CD4-positive, alpha-beta T cell treated with Interferon gamma for 1 hour (primary cell): ENCODE data around the gene DUS2.
"Not testable (repeated sequence)": the region's sequence is repeated elsewhere in the genome, so short reads cannot be mapped to it uniquely, and the experiment has no call there.

Experiments
- DNase-seq: peaks from one replicate; pipeline ENCODE4 v3.0.0-alpha.2; 2020

The DUS2 gene

DNA sequence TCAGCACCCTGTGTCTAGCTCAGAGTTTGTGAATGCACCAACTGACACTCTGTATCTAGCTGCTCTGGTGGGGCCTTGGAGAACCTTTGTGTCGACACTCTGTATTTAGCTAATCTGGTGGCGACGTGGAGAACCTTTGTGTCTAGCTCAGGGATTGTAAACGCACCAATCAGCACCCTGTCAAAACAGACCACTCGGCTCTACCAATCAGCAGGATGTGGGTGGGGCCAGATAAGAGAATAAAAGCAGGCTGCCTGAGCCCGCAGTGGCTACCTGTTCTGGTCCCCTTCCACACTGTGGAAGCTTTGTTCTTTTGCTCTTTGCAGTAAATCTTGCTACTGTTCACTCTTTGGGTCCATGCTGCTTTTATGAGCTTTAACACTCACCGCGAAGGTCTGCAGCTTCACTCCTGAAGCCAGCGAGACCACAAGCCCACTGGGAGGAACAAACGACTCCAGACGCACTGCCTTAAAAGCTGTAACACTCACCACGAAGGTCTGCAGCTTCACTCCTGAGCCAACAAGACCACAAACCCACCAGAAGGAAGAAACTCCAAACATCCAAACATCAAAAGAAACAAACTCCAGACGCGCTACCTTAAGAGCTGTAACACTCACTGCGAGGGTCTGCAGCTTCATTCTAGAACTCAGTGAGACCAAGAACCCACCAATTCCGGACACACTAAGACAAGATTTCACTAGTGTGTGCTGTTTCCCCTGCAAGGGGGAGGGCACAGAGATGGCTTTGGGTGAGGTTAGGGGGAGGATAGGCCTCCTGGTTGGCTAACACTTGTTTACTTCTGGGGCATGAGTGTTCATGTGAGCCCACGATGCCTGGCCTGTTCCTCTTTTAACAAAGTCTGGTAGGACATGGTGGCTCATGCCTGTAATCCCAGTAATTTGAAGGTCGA, 24.1 kb upstream of the DUS2 start, which contains the start of gene DPEP2:
Gene DPEP2, minus strand, starts transcription at position 706 of the 910 bp plus-strand sequence. CDS start 6,272 bp downstream, outside the sequence.
- peak; percentile 70 for DNase-seq

DNA sequence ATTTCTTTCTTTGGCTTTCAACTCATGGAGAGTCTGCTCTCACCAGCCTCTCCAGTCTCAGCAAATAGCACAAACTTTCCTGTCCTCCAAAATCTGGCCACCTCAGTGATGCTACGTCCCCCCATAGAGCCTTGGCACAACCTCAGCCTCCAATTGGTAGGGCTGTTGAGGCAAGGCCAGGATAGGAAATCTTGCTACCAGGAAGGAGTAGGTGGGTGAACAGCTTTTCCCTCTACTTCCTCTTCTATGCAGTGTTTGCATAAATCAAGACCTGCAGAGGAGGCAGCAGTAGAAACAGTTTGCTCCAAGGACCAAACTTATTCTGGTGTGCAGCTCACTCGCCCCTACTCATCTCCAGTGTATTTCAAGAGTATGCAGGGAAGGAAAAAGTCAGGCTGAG, 23.1 kb upstream of the DUS2 start:
- no peak for DNase-seq

DNA sequence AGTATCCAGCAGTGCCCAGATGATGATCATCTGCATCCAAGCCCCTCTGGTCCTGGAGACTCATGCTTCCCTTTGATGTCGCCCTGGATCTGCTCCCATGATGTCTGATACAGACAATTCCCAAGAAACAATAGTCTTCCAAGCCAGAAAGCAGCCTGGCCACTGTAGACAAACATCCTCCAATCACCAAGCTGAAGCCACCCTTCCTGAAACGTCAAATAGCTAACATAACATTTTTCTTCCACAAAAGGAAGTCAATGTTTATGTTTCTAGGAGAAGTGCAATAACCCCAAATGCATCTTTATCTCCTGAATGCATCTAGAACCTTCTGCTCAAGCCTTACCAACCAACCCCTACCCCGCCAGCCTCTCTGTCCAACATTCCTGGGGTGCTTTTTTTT, 22.6 kb upstream of the DUS2 start:
- DNase-seq: no peak

DNA sequence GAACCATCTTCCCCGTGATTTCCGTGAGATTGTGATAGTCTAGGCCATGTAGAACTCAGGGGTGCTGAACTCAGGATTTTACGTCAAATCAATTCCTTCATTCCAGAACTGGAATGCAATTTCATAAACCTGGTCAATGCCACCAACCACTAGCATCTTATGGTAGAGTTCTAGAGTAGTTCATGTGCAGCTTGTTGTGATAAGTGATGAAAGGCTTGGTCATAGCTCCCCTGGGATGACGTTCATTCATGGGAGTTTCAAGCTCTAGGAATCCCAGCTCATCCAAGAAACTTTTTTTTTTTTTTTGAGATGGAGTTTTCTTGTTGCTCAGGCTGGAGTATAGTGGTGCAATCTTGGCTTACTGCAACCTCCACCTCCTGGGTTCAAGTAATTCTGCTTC, 20.1 kb upstream of the DUS2 start:
- DNase-seq: no peak

DNA sequence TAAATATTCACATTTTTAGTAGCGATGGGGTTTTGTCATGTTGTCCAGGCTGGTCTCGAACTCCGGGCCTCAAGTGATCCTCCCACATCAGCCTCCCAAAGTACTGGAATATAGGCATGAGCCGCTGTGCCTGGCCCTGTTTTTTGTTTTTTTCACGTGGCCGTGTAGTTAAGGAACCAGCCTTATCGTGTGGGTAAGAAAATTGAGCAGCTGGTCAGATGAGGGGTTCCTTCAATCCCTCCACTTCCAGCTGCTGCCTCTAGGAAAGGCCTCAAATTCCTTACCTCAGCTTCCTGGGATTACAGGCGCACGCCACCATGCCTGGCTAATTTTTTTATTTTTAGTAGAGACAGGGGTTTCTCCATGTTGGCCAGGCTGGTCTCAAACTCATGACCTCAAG, 17.9 kb upstream of the DUS2 start:
- DNase-seq: no peak

DNA sequence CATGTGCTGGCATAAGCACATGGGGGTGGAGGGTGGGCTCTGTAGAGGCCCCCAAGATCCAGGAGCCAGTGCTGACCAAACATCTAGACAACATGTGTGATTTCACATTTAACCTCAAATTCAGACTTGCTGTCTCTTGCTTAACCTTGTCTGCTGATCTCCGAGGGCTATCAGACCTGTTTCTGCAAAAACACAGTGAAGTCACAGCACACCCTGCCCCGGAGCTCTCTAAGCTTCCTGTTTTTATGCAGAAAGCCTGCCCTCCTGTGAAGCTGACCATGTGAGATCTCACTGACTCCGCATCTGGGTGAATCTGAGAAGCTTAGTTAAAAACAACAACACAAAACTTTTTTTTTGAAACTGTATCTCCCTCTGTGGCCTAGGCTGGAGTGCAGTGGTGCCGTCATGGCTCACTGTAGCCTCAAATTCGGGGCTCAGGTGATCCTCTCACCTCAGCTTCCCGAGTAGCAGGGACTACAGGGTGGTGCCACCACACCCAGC, 17.2 kb upstream of the DUS2 start:
- DNase-seq: peak; percentile 76

DNA sequence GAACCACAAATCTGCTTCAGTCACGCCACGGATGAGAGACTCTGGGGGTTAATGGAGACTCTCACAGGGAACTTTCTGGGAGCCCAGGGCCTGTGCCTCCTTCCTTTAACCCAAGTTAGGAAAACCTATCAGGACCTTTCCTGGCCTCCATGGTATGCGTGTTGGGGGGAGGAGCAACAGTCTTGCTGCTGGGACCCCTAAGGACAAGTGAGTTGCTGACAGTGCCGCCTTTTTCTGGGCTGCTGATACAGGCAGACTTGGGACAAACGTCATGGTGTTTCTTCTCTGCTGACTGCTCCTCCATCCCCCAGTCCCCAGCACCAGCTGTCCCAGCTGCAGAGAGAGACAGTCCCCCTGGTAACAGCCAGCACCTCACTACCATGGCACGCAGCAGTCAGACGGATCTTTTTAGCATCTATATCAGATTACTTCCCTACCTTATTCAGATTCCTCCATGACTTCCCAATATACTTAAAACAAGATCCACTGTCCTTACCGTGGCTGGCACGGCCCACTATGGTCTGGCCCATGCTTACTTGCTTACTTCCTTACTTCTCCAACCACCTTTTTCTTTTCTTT, 13.8 kb upstream of the DUS2 start:
- DNase-seq: no peak

DNA sequence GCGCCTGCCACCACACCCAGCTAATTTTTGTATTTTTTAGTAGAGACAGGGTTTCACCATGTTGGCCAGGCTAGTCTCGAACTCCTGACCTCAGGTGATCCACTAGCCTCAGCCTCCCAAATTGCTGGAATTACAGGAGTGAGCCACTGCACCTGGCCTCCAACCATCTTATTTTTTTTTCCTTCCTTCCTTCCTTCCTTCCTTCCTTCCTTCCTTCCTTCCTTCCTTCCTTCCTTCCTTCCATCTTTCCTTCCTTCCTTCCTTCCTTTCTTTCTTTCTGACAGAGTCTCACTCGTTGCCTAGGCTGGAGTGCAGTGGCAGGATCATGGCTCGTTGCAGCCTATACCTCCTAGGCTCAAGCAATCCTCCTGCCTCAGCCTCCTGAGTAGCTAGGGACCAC, 13.2 kb upstream of the DUS2 start:
- not testable (repeated sequence) for DNase-seq

DNA sequence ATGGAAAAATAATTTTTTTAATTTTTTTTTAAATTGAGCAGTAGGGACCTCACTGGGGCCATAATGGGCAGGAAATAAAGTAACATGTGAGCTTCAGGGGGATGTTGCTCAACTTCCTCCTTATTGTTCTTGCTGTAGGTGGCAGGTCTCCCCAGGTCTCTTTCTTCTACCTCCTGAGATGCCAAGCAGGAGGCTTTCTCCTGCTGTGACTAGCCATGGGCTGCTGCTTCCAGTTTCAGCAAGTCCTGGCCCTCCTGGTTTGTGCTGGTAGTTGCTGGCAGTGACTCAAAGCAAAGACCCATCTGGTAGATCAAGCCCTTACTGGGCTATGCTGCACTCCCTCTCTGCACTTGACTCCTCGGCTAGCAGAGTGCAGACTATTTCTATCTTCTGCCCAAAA, 9.6 kb upstream of the DUS2 start:
- no peak for DNase-seq

DNA sequence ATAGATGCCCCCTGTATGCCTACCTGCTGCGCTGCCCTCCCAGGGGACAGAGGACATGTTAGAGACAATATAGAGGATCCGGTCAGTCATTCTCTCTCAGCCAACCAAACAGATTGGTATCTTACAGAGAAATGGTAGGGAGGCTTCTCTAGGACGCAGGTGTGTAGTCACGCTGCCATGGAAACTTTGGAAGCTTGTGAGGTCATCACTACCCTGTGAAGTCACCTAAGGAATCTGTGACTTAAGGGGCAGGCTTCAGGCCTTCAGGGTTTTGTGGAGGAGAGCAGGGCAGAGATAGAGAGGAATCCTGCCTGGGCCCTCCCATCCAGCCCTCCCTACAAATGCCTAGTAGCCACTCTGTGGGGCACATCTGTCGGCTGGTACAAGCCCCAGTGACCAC, 7.4 kb upstream of the DUS2 start, which contains the start of gene DPEP2NB:
Gene DPEP2NB, minus strand, starts transcription at position 231 of the 400 bp plus-strand sequence. Its CDS starts 141 bp downstream, at position 90.
- DNase-seq: no peak

DNA sequence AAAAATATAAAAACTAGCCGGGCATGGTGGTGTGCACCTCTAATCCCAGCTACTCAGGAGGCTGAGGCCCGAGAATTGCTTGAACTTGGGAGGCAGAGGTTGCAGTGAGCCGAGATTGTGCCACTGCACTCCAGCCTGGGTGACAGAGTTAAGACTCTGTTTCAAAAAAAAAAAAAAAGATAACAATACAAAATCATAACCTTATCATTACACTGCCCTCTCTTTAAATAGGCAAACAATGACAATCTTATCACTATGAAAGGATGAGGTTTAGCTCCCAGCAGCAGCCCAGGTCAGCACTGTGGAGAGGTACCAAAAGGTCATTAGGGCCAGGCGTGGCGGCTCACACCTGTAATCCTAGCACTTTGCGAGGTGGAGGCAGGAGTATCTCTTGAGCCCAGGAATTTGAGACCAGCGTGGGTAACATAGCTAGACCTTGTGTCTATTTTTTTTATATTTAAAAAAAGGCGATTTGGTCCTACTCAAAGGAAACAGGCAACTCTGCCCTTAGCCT, 3.9 kb upstream of the DUS2 start:
- no peak for DNase-seq

DNA sequence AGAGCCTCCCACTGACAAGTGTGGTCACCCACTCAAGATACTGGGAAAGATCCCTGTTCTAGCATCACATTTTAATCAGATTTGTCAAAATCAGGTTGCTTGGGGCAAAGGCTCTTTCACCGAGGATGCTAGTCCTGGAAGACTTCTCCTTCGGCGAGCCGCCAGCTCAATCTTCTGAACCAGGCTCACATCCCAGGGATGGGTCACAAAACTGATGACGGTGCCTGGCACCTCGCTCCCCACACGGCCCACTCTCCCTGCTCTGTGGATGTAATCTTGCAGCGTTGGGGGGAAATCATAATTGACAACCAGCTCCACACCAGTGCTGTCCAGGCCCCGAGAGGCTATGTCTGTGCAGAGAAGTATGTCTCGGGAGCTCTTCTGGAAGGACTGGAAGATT, 1.6 kb upstream of the DUS2 start:
- no peak for DNase-seq

DNA sequence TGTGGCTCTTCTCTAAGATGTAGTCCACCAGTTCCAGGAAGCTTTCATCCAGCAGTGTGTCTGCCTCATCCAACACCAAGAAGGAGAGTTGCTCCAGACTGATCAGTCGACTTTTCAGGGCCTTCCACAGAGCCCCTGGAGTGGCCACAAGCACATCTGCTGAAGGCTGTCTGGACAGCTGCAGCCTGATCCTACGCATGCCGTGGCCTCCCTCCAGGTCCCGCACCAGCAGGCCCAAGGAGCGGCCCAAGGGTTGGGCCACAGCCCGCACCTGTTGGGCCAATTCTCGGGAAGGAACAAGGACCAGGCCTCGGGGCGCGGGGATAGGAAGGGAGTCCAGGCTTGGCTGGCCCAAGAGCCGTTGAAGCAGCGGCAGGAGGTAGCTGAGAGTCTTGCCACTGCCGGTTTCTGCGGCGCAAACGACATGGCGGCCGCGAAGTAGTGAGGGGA, 781 bp upstream of the DUS2 start:
- no peak for DNase-seq

DNA sequence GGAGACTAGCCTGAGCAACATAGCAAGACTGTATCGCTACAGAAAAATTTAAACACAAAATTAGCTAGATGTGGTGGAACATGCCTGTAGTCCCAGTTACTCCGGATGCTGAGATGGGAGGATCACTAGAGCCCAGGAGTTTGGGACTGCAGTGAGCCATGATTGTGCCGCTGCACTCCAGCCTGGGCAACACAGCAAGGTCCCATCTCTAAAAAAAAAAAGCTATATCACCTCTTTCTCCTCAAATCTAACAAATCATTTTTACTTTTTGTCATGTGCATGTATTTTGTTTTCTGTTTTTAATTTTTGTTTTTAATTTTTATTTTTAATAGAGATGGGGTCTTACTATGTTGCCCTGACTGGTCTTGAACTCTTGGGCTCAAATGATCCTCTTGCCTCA, 5.9 kb downstream of the DUS2 start:
- DNase-seq: no peak

DNA sequence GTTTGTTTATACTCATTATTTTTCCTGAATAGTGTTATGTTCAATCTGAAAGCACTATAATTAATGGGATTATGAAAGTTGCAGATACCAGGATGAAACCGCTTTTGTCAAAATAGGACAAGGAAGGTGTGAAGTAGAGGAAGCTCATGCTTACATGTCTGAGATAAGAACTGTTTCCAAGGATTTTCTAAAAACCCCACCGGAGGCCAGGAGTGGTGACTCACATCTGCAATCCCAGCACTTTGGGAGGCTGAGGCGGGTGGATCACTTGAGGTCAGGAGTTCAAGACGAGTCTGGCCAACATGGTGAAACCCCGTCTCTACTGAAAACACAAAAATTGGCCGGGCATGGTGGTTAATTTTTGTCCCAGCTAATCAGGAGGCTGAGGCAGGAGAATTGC, 7.0 kb downstream of the DUS2 start:
- not testable (repeated sequence) for DNase-seq

DNA sequence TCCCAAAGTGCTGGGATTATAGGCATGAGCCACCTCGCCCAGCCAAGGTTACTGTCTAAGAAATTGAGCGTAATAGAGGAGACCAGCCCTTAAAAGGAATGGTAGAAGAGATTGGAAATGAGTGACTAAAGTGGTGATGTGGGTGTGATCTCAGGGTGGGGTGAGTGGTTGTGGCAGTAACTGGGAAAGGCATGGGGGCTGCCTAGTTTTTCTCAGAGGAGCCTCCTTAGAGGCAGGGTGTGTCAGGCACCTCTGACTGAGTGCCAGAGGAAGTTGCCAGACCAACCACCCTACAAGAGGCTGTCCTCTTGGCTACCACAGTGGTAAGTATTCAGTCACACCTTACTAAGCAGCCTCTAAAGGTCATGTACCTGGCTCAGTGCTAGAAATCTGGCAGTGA, 8.9 kb downstream of the DUS2 start:
- no peak for DNase-seq

DNA sequence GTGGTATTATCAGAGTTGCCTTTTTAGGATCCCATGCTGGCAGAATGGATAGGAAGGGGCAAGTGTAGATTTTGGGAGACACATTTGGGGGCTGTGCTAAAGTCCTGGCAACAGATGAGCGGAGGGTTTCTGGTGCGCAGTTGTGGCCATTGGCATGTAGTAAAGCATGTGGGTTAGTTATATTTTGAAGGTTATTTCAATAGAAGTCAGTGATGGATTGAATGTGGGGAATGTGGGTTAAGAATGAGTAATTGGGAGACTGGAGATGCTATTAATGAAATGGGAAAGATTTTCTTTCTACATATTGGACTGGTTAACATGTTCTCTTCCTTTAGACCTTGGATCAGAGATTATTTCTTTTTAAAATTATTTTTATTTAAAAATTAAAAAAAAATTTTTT, 10.0 kb downstream of the DUS2 start:
- no peak for DNase-seq

DNA sequence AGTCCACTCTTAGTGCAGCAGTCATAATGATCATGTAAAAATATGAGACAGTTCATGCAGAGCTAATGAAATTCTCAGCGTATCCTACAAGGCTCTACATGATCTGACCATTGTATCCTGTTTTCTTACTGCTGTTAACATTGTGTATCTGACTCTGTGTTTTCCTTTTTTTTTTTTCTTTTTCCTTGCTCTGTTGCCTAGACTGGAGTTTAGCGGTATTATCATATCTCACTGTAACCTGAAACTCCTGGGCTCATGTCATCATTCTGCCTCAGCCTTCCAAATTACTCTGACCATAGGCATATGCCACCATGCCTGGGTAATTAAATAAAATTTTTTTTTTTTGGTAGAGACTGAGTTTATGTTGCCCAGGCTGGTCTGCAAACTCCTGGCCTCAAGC, 12.1 kb downstream of the DUS2 start:
- DNase-seq: no peak

DNA sequence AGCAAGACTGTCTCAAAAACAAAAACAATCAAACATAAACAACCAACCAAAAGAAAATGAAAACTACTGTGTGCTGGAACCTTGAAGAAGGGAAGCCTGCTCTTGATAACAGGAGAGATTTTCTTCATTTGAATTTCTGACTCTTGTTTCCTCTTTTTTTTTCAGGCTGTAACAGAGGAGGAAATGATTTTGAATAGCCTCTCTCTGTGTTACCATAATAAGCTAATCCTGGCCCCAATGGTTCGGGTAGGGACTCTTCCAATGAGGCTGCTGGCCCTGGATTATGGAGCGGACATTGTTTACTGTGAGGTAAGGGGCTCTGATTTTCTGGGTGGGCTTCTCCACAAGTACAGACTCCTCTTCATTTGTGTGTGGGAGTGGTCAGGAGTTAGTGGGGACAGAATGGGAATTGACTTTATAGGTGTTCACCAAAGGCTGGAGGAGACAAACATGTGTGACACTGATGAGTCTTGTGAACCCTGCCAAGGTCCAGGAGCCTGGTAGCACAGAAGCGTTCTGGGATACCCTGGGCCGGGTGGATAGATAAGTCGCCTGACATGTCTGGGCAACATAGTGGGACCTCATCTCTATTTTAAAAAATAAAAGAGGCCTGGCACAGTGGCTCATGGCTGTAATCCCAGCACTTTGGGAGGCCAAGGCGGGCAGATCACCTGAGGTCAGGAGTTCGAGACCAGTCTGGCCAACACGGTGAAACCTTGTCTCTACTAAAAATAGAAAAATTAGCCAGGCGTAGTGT, 14.9 kb downstream of the DUS2 start:
- no peak for DNase-seq

DNA sequence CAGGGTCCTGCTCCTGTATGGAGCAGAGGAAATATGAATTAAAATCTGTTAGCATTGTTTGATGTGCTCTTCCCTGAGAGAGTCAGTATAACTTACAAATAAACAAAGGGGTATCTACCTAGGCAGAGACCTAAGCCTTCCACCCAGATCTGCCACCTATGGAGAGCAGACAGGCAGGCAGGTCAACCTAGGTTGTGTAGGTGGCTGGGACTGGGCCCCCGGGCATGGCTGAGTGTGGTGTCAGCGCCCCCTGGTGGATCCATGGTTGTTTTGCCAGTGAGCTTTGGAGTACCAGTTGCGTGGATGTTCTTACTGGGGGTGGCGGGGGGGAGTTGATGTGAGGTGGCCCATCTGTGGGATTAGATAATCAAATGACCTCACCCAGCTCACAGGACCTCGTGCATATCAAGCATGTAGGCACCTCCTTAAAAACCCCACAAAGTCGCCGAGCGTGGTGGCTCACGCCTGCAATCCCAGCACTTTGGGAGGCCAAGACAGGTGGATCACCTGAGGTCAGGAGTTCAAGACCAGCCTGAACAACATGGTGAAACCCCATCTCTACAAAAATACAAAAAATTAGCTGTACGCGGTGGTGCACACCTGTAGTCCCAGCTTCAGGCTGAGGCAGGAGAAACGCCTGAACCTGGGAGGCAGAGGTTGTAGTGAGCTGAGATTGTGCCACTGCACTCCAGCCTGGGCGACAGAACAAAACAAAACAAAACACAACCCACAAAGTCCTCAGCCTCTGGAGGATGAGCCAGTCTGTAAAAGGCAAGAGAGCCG, 17.6 kb downstream of the DUS2 start:
- peak; percentile 87 for DNase-seq

DNA sequence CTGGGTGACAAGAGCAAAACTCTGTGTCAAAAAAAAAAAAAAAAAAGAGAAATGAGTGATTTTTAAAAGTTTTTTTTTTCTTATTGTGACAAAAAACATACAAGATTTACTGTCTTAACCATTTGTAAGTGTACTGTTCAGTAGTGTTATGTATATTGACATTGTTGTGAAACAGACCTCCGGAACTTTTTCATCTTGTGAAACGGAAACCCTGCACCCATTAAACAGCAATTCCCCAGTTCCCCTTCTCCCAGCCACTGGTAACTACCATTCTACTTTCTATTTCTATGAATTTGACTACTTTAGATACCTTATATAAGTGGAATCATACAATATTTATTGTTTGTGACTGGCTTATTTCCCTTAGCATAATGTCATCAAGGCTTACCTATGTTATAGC, 18.7 kb downstream of the DUS2 start:
- no peak for DNase-seq

DNA sequence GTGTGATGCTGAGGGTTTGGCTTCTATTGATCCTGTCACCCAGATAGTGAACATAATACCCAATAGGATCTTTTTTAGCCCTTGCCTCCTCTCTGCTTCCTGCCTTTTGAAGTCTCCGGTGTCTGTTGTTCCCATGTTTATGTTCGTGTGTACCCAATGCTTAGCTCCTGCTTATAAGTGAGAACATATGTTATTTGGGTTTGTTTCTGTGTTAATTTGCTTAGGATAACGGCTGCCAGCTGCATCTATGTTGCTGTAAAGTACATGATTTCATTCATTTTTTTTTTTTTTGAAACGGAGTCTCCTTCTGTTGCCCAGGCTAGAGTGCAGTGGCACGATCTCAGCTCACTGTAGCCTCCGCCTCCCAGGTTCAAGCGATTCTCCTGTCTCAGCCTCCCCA, 23.0 kb downstream of the DUS2 start:
- no peak for DNase-seq
